HG03521 (cell line): ENCODE data around the gene RAB8A.
"Not testable (repeated sequence)": the region's sequence is repeated elsewhere in the genome, so short reads cannot be mapped to it uniquely, and the experiment has no call there.

Source experiments
- ATAC-seq: cut with Tn5 transposase; IDR thresholded peaks from one replicate; pipeline ENCODE4 v1.9.1; 2021; ENCODE audit warnings: mild to moderate bottlenecking, moderate library complexity; ENCODE audit not compliant: unreplicated experiment

Gene RAB8A

GRCh38 chr19:16168465-16169081, 56.9 kb downstream of the RAB8A start:
- no peak for ATAC-seq

- no peak for ATAC-seq
Measured at GRCh38 chr19:16170134-16170533, 58.4 kb downstream of the RAB8A start.

- no peak for ATAC-seq
Measured at GRCh38 chr19:16175954-16176353, 64.3 kb downstream of the RAB8A start.

GRCh38 chr19:16178866-16179265, 67.2 kb downstream of the RAB8A start:
- ATAC-seq, result not testable (repeated sequence)

GRCh38 chr19:16180611-16181010, 68.9 kb downstream of the RAB8A start:
- no peak for ATAC-seq
